B cell (primary cell): ENCODE measurements around the gene PARD3. TPM values are rescaled to one million over a fixed set of nuclear protein-coding genes. Genes with fewer than 3 reads are reported as not detected.

ENCODE experiments used
- ATAC-seq: fragments of 200-7000 bp; cut with Tn5 transposase; one replicate; pipeline ENCODE4 v1.10.0; 2021; ENCODE audit warnings: low read depth, mild to moderate bottlenecking, moderate number of reproducible peaks, moderate library complexity
- CTCF ChIA-PET: fragments of 350-600 bp; sonication (Branson Sonifier 250); formaldehyde crosslinking; loops from one replicate; lab custom pipeline; 2021; ENCODE audit warnings: antibody characterized with exemption, inconsistent platforms; lab: Charles Lee
- POLR2A ChIA-PET: fragments of 350-600 bp; sonication (Branson Sonifier 250); formaldehyde crosslinking; loops from one replicate; lab custom pipeline; 2021; ENCODE audit warnings: antibody characterized with exemption; lab: Charles Lee
- DNase-seq: peaks from one replicate; pipeline ENCODE4 v3.0.0; 2013
- H2AFZ ChIP-seq: 2 replicates; pipeline ENCODE4 v1.6.1; 2012; ENCODE audit warnings: mild to moderate bottlenecking, low read depth, low read length; ENCODE audit not compliant: insufficient read depth, poor library complexity, severe bottlenecking
- H3K27ac ChIP-seq, 2 donors: 1 replicate in 1 of 2; 2 replicates in 1 of 2; pipeline ENCODE4 v1.5.1; 2012 to 2013; ENCODE audit warnings: low read length in 2 of 2, mild to moderate bottlenecking in 2 of 2, moderate library complexity in 1 of 2
- H3K27me3 ChIP-seq, 4 experiments: fragments of 200-600 bp in 1 of 4; sonication (generic) in 1 of 4; replicated peaks in 1 of 4; 1 replicate in 2 of 4; 2 replicates in 2 of 4; pipeline versions ENCODE4 v1.6.1 to v1.7.0; 2013 to 2016; ENCODE audit warnings: low read length in 3 of 4, mild to moderate bottlenecking in 2 of 4, mixed read lengths in 1 of 4, moderate library complexity in 1 of 4; ENCODE audit not compliant: insufficient read depth in 4 of 4, control insufficient read depth in 3 of 4; ENCODE audit errors: control extremely low read depth in 1 of 4
- H3K36me3 ChIP-seq, 2 experiments: replicated peaks in 1 of 2; 1 replicate in 1 of 2; 2 replicates in 1 of 2; pipeline versions ENCODE4 v1.6.1 to v1.7.1; 2013; ENCODE audit warnings: low read length in 1 of 2; ENCODE audit not compliant: insufficient read depth in 2 of 2, control insufficient read depth in 1 of 2; ENCODE audit errors: control extremely low read depth in 1 of 2, extremely low read depth in 1 of 2
- H3K4me1 ChIP-seq, 2 donors: fragments of 200-600 bp in 1 of 2; sonication (generic) in 1 of 2; 1 replicate in 1 of 2; 2 replicates in 1 of 2; pipeline versions ENCODE4 v1.5.1 to v1.6.1; 2013 to 2017; ENCODE audit warnings: low read length in 2 of 2; ENCODE audit not compliant: control insufficient read depth in 2 of 2, insufficient read depth in 2 of 2
- H3K4me2 ChIP-seq: replicated peaks from 2 replicates; pipeline ENCODE3; 2012; ENCODE audit warnings: mild to moderate bottlenecking, low read depth, low read length; ENCODE audit not compliant: poor library complexity, severe bottlenecking
- H3K4me3 ChIP-seq, 5 experiments: fragments of 200-600 bp in 1 of 5; sonication (generic) in 1 of 5; 1 replicate in 3 of 5; 2 replicates in 2 of 5; pipeline versions ENCODE4 v1.5.1 to v1.7.0; 2011 to 2016; ENCODE audit warnings: low read length in 4 of 5, mild to moderate bottlenecking in 4 of 5, low read depth in 2 of 5, control low read depth in 1 of 5, moderate library complexity in 1 of 5; ENCODE audit not compliant: insufficient read depth in 1 of 5; ENCODE audit errors: control extremely low read depth in 1 of 5, extremely low read depth in 1 of 5
- H3K79me2 ChIP-seq: fragments of 200-600 bp; sonication (generic); one replicate; pipeline ENCODE4 v1.6.0; 2016; ENCODE audit warnings: low read length; ENCODE audit not compliant: control insufficient read depth, insufficient read depth
- H3K9ac ChIP-seq: fragments of 200-600 bp; sonication (generic); 2 replicates; pipeline ENCODE4 v1.6.1; 2017; ENCODE audit warnings: mild to moderate bottlenecking, low read length, moderate library complexity
- H3K9me3 ChIP-seq, 3 donors: one replicate each; pipeline versions ENCODE4 v1.6.1 to v1.7.1; 2013; ENCODE audit warnings: low read length in 2 of 3; ENCODE audit not compliant: control insufficient read depth in 2 of 3, insufficient read depth in 1 of 3; ENCODE audit errors: control extremely low read depth in 1 of 3
- H4K20me1 ChIP-seq: 2 replicates; pipeline ENCODE4 v1.6.0; 2012; ENCODE audit warnings: mild to moderate bottlenecking, low read length; ENCODE audit not compliant: insufficient read depth, control insufficient read depth, poor library complexity, severe bottlenecking
- H3K27ac Mint-ChIP-seq: one replicate; pipeline ENCODE4 v1.8.0; 2021; ENCODE audit warnings: mixed read lengths
- H3K27me3 Mint-ChIP-seq: one replicate; pipeline ENCODE4 v1.8.0; 2021; ENCODE audit warnings: mixed read lengths
- H3K4me1 Mint-ChIP-seq: one replicate; pipeline ENCODE4 v1.8.0; 2021; ENCODE audit warnings: mixed read lengths
- H3K4me3 Mint-ChIP-seq: one replicate; pipeline ENCODE4 v1.8.0; 2021; ENCODE audit warnings: mixed read lengths
- H3K9me3 Mint-ChIP-seq: one replicate; pipeline ENCODE4 v1.8.0; 2022; ENCODE audit warnings: mixed read lengths; ENCODE audit not compliant: insufficient read depth
- EZH2 ChIP-seq: IDR thresholded peaks from 2 replicates; pipeline ENCODE4 v1.6.1; 2012; ENCODE audit warnings: borderline replicate concordance, low read depth, mild to moderate bottlenecking, moderate library complexity, low read length; ENCODE audit not compliant: insufficient read depth, poor library complexity, severe bottlenecking
- WGBS: methylation state at CpG from one replicate; pipeline ENCODE4 v1.1.5; 2013; ENCODE audit warnings: missing lambda C conversion rate; ENCODE audit not compliant: insufficient coverage; 5-methylcytosine and 5-hydroxymethylcytosine counted together
- intact Hi-C: fragments of 100-400 bp; cut with micrococcal nuclease; formaldehyde crosslinking; loops from one replicate; pipeline ENCODE4 v1.10.0; 2022
- polyA plus RNA-seq: library from polyadenylated mRNA; depleted of rRNA; stranded (reverse); fragments of >200 nt; gene quantifications from 2 replicates; pipeline ENCODE4 v1.2.3, GENCODE V29; 2012
- total RNA-seq, 2 donors: library from RNA; stranded (reverse); fragments of 120-200 nt in 1 of 2; gene quantifications; 1 replicate in 1 of 2; 2 replicates in 1 of 2; pipeline versions ENCODE4 v1.2.3 to v1.2.4, GENCODE V29; 2013 to 2022
- TF ChIP-seq, protein P1 (sequence below): fragments of 200-600 bp; IDR thresholded peaks from one replicate; pipeline ENCODE4 v1.8.0; 2022; ENCODE audit warnings: antibody characterized with exemption, mild to moderate bottlenecking

The PARD3 gene
- total and polyA plus RNA-seq, 2 donors (not counting 1 experiment from before 2014, with no cell fraction given), result not detected

- no peaks in the 10 kb centered on the region for H3K36me3 ChIP-seq
- H4K20me1 ChIP-seq, result no peaks in the 10 kb centered on the region
- no peak overlapping the region for H2AFZ ChIP-seq
- H3K27ac ChIP-seq, result no peak overlapping the region
- no peak overlapping the region for H3K4me2 ChIP-seq
- no peaks in the 10 kb centered on the region for H3K79me2 ChIP-seq
- Mint-ChIP-seq H3K27me3 (peaks cover 5% of the 10 kb centered on the region), H3K4me3 (no peak overlapping the region), H3K9me3 (no peaks in the 10 kb centered on the region), H3K4me1 (no peaks in the 10 kb centered on the region), H3K27ac (no peak overlapping the region)
- TF ChIP-seq, protein P1, sequence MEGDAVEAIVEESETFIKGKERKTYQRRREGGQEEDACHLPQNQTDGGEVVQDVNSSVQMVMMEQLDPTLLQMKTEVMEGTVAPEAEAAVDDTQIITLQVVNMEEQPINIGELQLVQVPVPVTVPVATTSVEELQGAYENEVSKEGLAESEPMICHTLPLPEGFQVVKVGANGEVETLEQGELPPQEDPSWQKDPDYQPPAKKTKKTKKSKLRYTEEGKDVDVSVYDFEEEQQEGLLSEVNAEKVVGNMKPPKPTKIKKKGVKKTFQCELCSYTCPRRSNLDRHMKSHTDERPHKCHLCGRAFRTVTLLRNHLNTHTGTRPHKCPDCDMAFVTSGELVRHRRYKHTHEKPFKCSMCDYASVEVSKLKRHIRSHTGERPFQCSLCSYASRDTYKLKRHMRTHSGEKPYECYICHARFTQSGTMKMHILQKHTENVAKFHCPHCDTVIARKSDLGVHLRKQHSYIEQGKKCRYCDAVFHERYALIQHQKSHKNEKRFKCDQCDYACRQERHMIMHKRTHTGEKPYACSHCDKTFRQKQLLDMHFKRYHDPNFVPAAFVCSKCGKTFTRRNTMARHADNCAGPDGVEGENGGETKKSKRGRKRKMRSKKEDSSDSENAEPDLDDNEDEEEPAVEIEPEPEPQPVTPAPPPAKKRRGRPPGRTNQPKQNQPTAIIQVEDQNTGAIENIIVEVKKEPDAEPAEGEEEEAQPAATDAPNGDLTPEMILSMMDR, result no peak
- TF ChIP-seq EZH2, result no peak
- POLR2A ChIA-PET, result no interaction called here
- H3K9ac ChIP-seq, result no peak overlapping the region
- no peaks in the 10 kb centered on the region for H3K27me3 ChIP-seq
- no peaks in the 10 kb centered on the region for H3K9me3 ChIP-seq
- 84% methylated on average over 4 of the region's 5 CpGs for WGBS
- CTCF ChIA-PET, result no interaction called here
- H3K4me1 ChIP-seq, result no peaks in the 10 kb centered on the region
- DNase-seq (no peak), ATAC-seq (no peak)
- no peak overlapping the region for H3K4me3 ChIP-seq
- intact Hi-C loops, result no loop called here
Observed at GRCh38 chr10:34838366-34838900, 23.3 kb upstream of the PARD3 start.

- H3K4me2 ChIP-seq, result no peak overlapping the region
- H3K79me2 ChIP-seq, result no peaks in the 10 kb centered on the region
- no peaks in the 10 kb centered on the region for H3K36me3 ChIP-seq
- no peak overlapping the region for H3K9ac ChIP-seq
- H2AFZ ChIP-seq, result no peak overlapping the region
- Mint-ChIP-seq H3K27me3 (no peaks in the 10 kb centered on the region), H3K27ac (no peak overlapping the region), H3K9me3 (no peaks in the 10 kb centered on the region), H3K4me1 (no peaks in the 10 kb centered on the region), H3K4me3 (no peak overlapping the region)
- 69% methylated on average over 8 of the region's 8 CpGs for WGBS
- H3K27ac ChIP-seq, result no peak overlapping the region
- ChIA-PET POLR2A (no interaction called here), CTCF (no interaction called here)
- no peaks in the 10 kb centered on the region for H3K9me3 ChIP-seq
- H3K27me3 ChIP-seq, result no peaks in the 10 kb centered on the region
- TF ChIP-seq, protein P1, result no peak
- TF ChIP-seq EZH2, result no peak
- intact Hi-C loops, result no loop called here
- H3K4me3 ChIP-seq, result no peak overlapping the region
- DNase-seq, result no peak
- H3K4me1 ChIP-seq, result no peaks in the 10 kb centered on the region
- no peak for ATAC-seq
- no peaks in the 10 kb centered on the region for H4K20me1 ChIP-seq
Observed at GRCh38 chr10:34835908-34836508, 20.9 kb upstream of the PARD3 start.
